HepG2 (cell line): ENCODE measurements around the gene PHF13. TPM values are rescaled to one million over a fixed set of nuclear protein-coding genes. Genes with fewer than 3 reads are reported as not detected.

Experiments used
- ATAC-seq: fragments of 200-7000 bp; cut with Tn5 transposase; 3 replicates; pipeline ENCODE4 v1.9.1; 2020; ENCODE audit warnings: mild to moderate bottlenecking, moderate library complexity
- BruUV-seq: library from RNA; stranded (reverse); fragments of 400-500 nt; replicated peaks from 2 replicates; lab custom pipeline; 2021; lab: Mats Ljungman, UMichigan
- CTCF ChIA-PET: fragments of 300-600 bp; formaldehyde crosslinking; extraction: SDS; loops from one replicate; lab custom pipeline; 2021; ENCODE audit warnings: low total read pairs, inconsistent platforms, low intra/inter-chr PET ratio; lab: Yijun Ruan, JAX
- POLR2A ChIA-PET: fragments of 350-600 bp; sonication (Branson Sonifier 250); formaldehyde crosslinking; loops from one replicate; lab custom pipeline; 2020; ENCODE audit warnings: antibody characterized with exemption, inconsistent platforms; lab: Yijun Ruan, JAX
- DNase-seq: peaks from one replicate; pipeline ENCODE4 v3.0.0-alpha.2; 2015; ENCODE audit warnings: low spot score
- FAIRE-seq: peaks from 3 replicates; lab custom pipeline; 2011; peaks lifted over from hg19 to GRCh38; lab: Jason Lieb, UNC
- H2AFZ ChIP-seq: one replicate; pipeline ENCODE4 v1.6.1; 2011; ENCODE audit warnings: low read length, inconsistent platforms
- H3K27ac ChIP-seq: fragments of 300-600 bp; 3 replicates; pipeline ENCODE4 v1.8.0; 2011; ENCODE audit warnings: mixed run types, mild to moderate bottlenecking, mixed read lengths, low read length, inconsistent platforms; ENCODE audit not compliant: insufficient read depth; ENCODE audit errors: extremely low read length
- H3K27me3 ChIP-seq, 2 experiments: fragments of 200-600 bp in 1 of 2; 2 replicates in 1 of 2; 3 replicates in 1 of 2; pipeline versions ENCODE4 v1.6.0 to v1.8.0; 2011; ENCODE audit warnings: low read length in 2 of 2, mild to moderate bottlenecking in 2 of 2, moderate library complexity in 2 of 2, inconsistent platforms in 1 of 2; ENCODE audit not compliant: insufficient read depth in 2 of 2, control insufficient read depth in 1 of 2
- H3K36me3 ChIP-seq, 2 experiments: fragments of 200-600 bp in 1 of 2; replicated peaks in 1 of 2; 2 replicates in 1 of 2; 3 replicates in 1 of 2; pipeline versions ENCODE4 v1.5.1 to v1.8.0; 2011; ENCODE audit warnings: low read length in 2 of 2, inconsistent platforms in 1 of 2; ENCODE audit not compliant: insufficient read depth in 2 of 2, control insufficient read depth in 1 of 2
- H3K4me1 ChIP-seq: 2 replicates; pipeline ENCODE4 v1.5.1; 2012; ENCODE audit warnings: low read length, inconsistent platforms; ENCODE audit not compliant: insufficient read depth
- H3K4me2 ChIP-seq: 2 replicates; pipeline ENCODE4 v1.6.0; 2011; ENCODE audit warnings: low read depth, low read length, inconsistent platforms
- H3K4me3 ChIP-seq, 3 experiments: fragments of 200-600 bp in 1 of 3; sonication (generic), shearing (Covaris generic) in 1 of 3; replicated peaks in 1 of 3; 2 replicates each; pipeline ENCODE4 v1.5.1; 2011 to 2016; ENCODE audit warnings: low read length in 3 of 3, inconsistent platforms in 2 of 3, low read depth in 2 of 3, mild to moderate bottlenecking in 2 of 3, control low read depth in 1 of 3, mixed read lengths in 1 of 3; ENCODE audit not compliant: insufficient read depth in 1 of 3
- H3K79me2 ChIP-seq: one replicate; pipeline ENCODE4 v1.6.1; 2011; ENCODE audit warnings: low read length, inconsistent platforms; ENCODE audit not compliant: insufficient read depth
- H3K9ac ChIP-seq: 2 replicates; pipeline ENCODE4 v1.6.0; 2011; ENCODE audit warnings: mild to moderate bottlenecking, low read depth, low read length, inconsistent platforms; ENCODE audit not compliant: insufficient read depth
- H3K9me3 ChIP-seq: 2 replicates; pipeline ENCODE4 v1.5.1; 2012; ENCODE audit warnings: mild to moderate bottlenecking, low read length
- H4K20me1 ChIP-seq: 2 replicates; pipeline ENCODE4 v1.6.0; 2011; ENCODE audit warnings: inconsistent platforms, mild to moderate bottlenecking, low read length, moderate library complexity; ENCODE audit not compliant: insufficient read depth
- CSRNP1 ChIP-seq: sonication (generic); formaldehyde crosslinking; IDR thresholded peaks from 2 replicates; pipeline ENCODE4 v1.8.1; 2023; ENCODE audit warnings: mild to moderate bottlenecking, missing genetic modification reagents
- FOXA1 ChIP-seq, 2 experiments: fragments of 450-650 bp in 1 of 2; sonication (generic) in 1 of 2; formaldehyde crosslinking in 1 of 2; IDR thresholded peaks; 2 replicates each; pipeline versions ENCODE4 v1.4.0 to v1.6.1; 2016 to 2020; ENCODE audit warnings: missing genetic modification reagents in 1 of 2
- HIC2 ChIP-seq: sonication (generic); formaldehyde crosslinking; IDR thresholded peaks from 2 replicates; pipeline ENCODE4 v1.9.0; 2022; ENCODE audit warnings: low read depth, missing genetic modification reagents
- HINFP ChIP-seq: sonication (generic); formaldehyde crosslinking; IDR thresholded peaks from 2 replicates; pipeline ENCODE4 v1.4.0; 2020; ENCODE audit warnings: low read depth, mild to moderate bottlenecking, missing genetic modification reagents
- JUND ChIP-seq: sonication (generic); formaldehyde crosslinking; IDR thresholded peaks from 2 replicates; pipeline ENCODE4 v1.8.0; 2022; ENCODE audit warnings: mild to moderate bottlenecking, missing genetic modification reagents
- KAT7 ChIP-seq: IDR thresholded peaks from 2 replicates; pipeline ENCODE4 v1.6.1; 2018; ENCODE audit warnings: borderline replicate concordance, missing compliant biosample characterization
- MAFF ChIP-seq: IDR thresholded peaks from 2 replicates; pipeline ENCODE4 v1.6.1; 2011; ENCODE audit warnings: low read depth, low read length, improper control_type of control experiment
- SNAI1 ChIP-seq: sonication (generic); formaldehyde crosslinking; IDR thresholded peaks from 2 replicates; pipeline ENCODE4 v1.5.0; 2020; ENCODE audit warnings: mild to moderate bottlenecking, missing genetic modification reagents, borderline replicate concordance
- SRSF4 ChIP-seq: fragments of 200-400 bp; formaldehyde crosslinking; IDR thresholded peaks from one replicate; pipeline ENCODE4 v1.6.1; 2018; ENCODE audit warnings: mild to moderate bottlenecking, low read depth, low read length, moderate library complexity; ENCODE audit not compliant: poor library complexity, severe bottlenecking
- ZNF224 ChIP-seq: sonication (generic); formaldehyde crosslinking; IDR thresholded peaks from 2 replicates; pipeline ENCODE4 v1.5.0; 2020; ENCODE audit warnings: mild to moderate bottlenecking, missing genetic modification reagents
- ZNF512B ChIP-seq: sonication (generic); formaldehyde crosslinking; IDR thresholded peaks from 2 replicates; pipeline ENCODE4 v1.5.1; 2020; ENCODE audit warnings: missing genetic modification reagents, mild to moderate bottlenecking, borderline replicate concordance
- WGBS: methylation state at CpG from one replicate; pipeline ENCODE4 v1.1.6; 2017; ENCODE audit warnings: low lambda C conversion rate; 5-methylcytosine and 5-hydroxymethylcytosine counted together
- in situ Hi-C: cut with HindIII; loops from 2 replicates; pipeline ENCODE4 v1.10.0; 2017; ENCODE audit warnings: low pct_unique_long_range_greater_than_20kb; ENCODE audit not compliant: extremely low pct_ligation_motif_present
- intact Hi-C: fragments of 100-400 bp; cut with micrococcal nuclease; formaldehyde crosslinking; loops from one replicate; pipeline ENCODE4 v1.10.0; 2022; ENCODE audit not compliant: unreplicated experiment
- polyA plus RNA-seq, 8 experiments: library from polyadenylated mRNA; depleted of rRNA in 3 of 8; stranded (reverse) in 7 of 8; unstranded in 1 of 8; fragments of >200 nt; fragmentation: Illumina TruSeq in 4 of 8; extraction: Trizol in 4 of 8; gene quantifications; 2 replicates each; pipeline versions ENCODE4 v1.2.1 to v1.2.3, GENCODE V29; 2011 to 2016; ENCODE audit warnings: low read depth in 4 of 8, missing spikeins in 1 of 8, mixed read lengths in 1 of 8; ENCODE audit not compliant: insufficient read depth in 1 of 8
- total RNA-seq, 5 experiments: library from RNA; depleted of rRNA; stranded (reverse); fragments of >200 nt; fragmentation: Illumina TruSeq; extraction: Trizol; gene quantifications; 2 replicates each; pipeline ENCODE4 v1.2.3, GENCODE V29; 2016; ENCODE audit warnings: low read depth in 1 of 5

PHF13 gene
- total and polyA plus RNA-seq, 2 of the 13 experiments (the other 11 are each of a cell fraction or from before 2014, with no cell fraction given) = 4.7 to 7.4 TPM

- CTCF ChIA-PET = no interaction called here
- H4K20me1 ChIP-seq = peaks cover 4% of the 10 kb centered on the region; the same call in 1 of the 2 replicates
- WGBS = 97% methylated on average over 6 of the region's 7 CpGs
- TF ChIP-seq ZNF224 (no peak), FOXA1 (IDR thresholded peaks at IDR 0.05) (no peak), FOXA1 (CRISPR knock-in tag; IDR thresholded peaks at IDR 0.05) (no peak), HIC2 (CRISPR knock-in tag) (no peak), HINFP (no peak), SRSF4 (no peak), SNAI1 (CRISPR knock-in tag) (no peak), ZNF512B (no peak), MAFF (no peak), CSRNP1 (no peak), JUND (CRISPR knock-in tag) (no peak), KAT7 (no peak)
- peaks cover 26% of the 10 kb centered on the region for H3K4me1 ChIP-seq
- H3K27ac ChIP-seq = no peak overlapping the region
- H3K36me3 ChIP-seq = peaks cover 9 to 25% of the 10 kb centered on the region in 2 experiments
- POLR2A ChIA-PET = no interaction called here
- no peaks in the 10 kb centered on the region for H3K27me3 ChIP-seq
- no peak for DNase-seq
- no TSS peak for BruUV-seq
- in situ Hi-C loops (no loop called here), intact Hi-C loops (no loop called here)
- no peak overlapping the region for H3K4me3 ChIP-seq
- peaks cover 9% of the 10 kb centered on the region for H3K79me2 ChIP-seq
- H3K9me3 ChIP-seq = no peaks in the 10 kb centered on the region
- no peak overlapping the region for H3K4me2 ChIP-seq
- peak; percentile 0; the same call in 1 of the 3 replicates for ATAC-seq
- H3K9ac ChIP-seq = no peak overlapping the region
- no peak overlapping the region for H2AFZ ChIP-seq
- FAIRE-seq = no peak
Measured at GRCh38 chr1:6585841-6586240, 27.7 kb upstream of the PHF13 start.
